ENCODE measurements around the gene PCSK7. TPM values are rescaled to one million over a fixed set of nuclear protein-coding genes. Genes with fewer than 3 reads are reported as not detected.

The PCSK7 gene
- total and polyA plus RNA-seq, 2 experiments from 2014 or later = 29.7 to 58.8 TPM

- H4K20me1 ChIP-seq (ENCODE audit: insufficient read depth) = no peaks in the 10 kb centered on the region
- H3K36me3 ChIP-seq (ENCODE audit: low read depth) = no peaks in the 10 kb centered on the region
- H3K27me3 ChIP-seq (replicated peaks; ENCODE audit: insufficient read depth) = no peaks in the 10 kb centered on the region
- peak overlapping the region; percentile 97 for H3K4me3 ChIP-seq
- TF ChIP-seq EZH2 (IDR thresholded peaks at IDR 0.05; ENCODE audit: insufficient read depth, poor library complexity, severe bottlenecking) (no peak), EZH2phosphoT487 (IDR thresholded peaks at IDR 0.05; ENCODE audit: insufficient read depth, low read depth) (no peak)
- H3K9me2 ChIP-seq (ENCODE audit: insufficient read depth) = no peaks in the 10 kb centered on the region
- in situ Hi-C loops (cut with MboI) = no loop called here
- peak overlapping the region; percentile 88 for H3K9ac ChIP-seq
- H3K4me2 ChIP-seq (ENCODE audit: unreplicated experiment) = peak overlapping the region; percentile 100
- H3K27ac ChIP-seq = peak overlapping the region; percentile 77
- 3 to 4% methylated on average over 14 of the region's 14 CpGs for WGBS, 2 experiments (ENCODE audit: low coverage in 1 of 2, low lambda C conversion rate in 2 of 2, missing lambda C conversion rate in 2 of 2)
- no peaks in the 10 kb centered on the region for H3F3A ChIP-seq (ENCODE audit: insufficient read depth)
- H2AFZ ChIP-seq = peak overlapping the region; percentile 99
- peaks cover 62% of the 10 kb centered on the region for H3K79me2 ChIP-seq (ENCODE audit: insufficient read depth)
- H3K4me1 ChIP-seq (ENCODE audit: insufficient read depth) = peaks cover 21% of the 10 kb centered on the region
- H3K9me3 ChIP-seq (ENCODE audit: low read depth) = no peaks in the 10 kb centered on the region
- peak; percentile 44 for DNase-seq
Measured at GRCh38 chr11:117230999-117231841, 653 bp downstream of the PCSK7 start.

DNA sequence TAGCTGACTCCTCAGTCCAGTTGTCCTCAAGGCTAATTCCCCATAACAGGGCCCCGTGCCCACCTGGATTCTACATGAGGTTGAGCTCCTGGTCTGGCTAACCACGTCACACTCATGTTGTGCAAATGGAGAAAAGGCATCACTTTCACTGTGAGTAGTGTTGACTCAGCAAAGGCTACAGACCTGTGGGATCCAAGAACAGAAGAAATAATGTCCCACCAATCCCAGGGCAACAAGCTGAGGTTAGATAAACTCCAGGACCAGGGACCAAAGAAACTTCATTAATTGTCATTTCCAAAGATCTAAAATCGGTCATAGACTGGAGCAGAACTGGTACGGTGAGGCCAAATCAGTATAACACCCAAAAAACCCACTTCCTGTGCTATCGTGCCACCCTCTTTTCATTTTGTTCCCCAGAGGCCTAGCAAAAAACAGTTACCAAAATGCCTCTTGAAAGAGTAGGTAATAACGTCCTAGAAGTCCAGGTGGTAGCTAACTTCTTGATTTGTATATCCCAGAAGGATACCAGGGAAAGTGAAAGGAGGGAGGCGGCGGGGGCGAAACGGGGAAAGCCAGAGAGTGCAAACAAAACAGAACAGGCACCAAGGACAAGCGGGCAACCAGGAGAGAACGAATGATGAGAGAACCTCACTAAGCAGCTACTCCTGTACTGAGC is 1.4 kb downstream of the PCSK7 start:
- Histone ChIP-seq H3K4me2 (ENCODE audit: unreplicated experiment) (peak overlapping the region; percentile 100), H3K27me3 (replicated peaks; ENCODE audit: insufficient read depth) (no peaks in the 10 kb centered on the region), H3K4me3 (peak overlapping the region; percentile 97), H3K9me2 (ENCODE audit: insufficient read depth) (no peaks in the 10 kb centered on the region), H4K20me1 (ENCODE audit: insufficient read depth) (no peaks in the 10 kb centered on the region), H3K36me3 (ENCODE audit: low read depth) (peaks cover 7% of the 10 kb centered on the region; the same call in 1 of the 2 replicates), H3K9me3 (ENCODE audit: low read depth) (no peaks in the 10 kb centered on the region), H3K4me1 (ENCODE audit: insufficient read depth) (peaks cover 21% of the 10 kb centered on the region), H3F3A (ENCODE audit: insufficient read depth) (no peaks in the 10 kb centered on the region), H3K27ac (peak overlapping the region; percentile 77), H3K9ac (peak overlapping the region; percentile 88), H2AFZ (no peak overlapping the region), H3K79me2 (ENCODE audit: insufficient read depth) (peaks cover 55% of the 10 kb centered on the region)
- 64 to 67% methylated on average over 12 of the region's 12 CpGs for WGBS, 2 experiments (ENCODE audit: low coverage in 1 of 2, low lambda C conversion rate in 2 of 2, missing lambda C conversion rate in 2 of 2)
- peak; percentile 67 for DNase-seq
- in situ Hi-C loops (cut with MboI) = no loop called here
- TF ChIP-seq EZH2 (IDR thresholded peaks at IDR 0.05; ENCODE audit: insufficient read depth, poor library complexity, severe bottlenecking) (no peak), EZH2phosphoT487 (IDR thresholded peaks at IDR 0.05; ENCODE audit: insufficient read depth, low read depth) (no peak)

GRCh38 chr11:117229931-117230285 is 2.0 kb downstream of the PCSK7 start:
- no peak for DNase-seq
- H3K4me3 ChIP-seq = no peak overlapping the region
- no peaks in the 10 kb centered on the region for H3K9me3 ChIP-seq (ENCODE audit: low read depth)
- peak overlapping the region; percentile 100 for H3K4me2 ChIP-seq (ENCODE audit: unreplicated experiment)
- in situ Hi-C loops (cut with MboI) = no loop called here
- no peaks in the 10 kb centered on the region for H3F3A ChIP-seq (ENCODE audit: insufficient read depth)
- no peak overlapping the region for H2AFZ ChIP-seq
- H3K27me3 ChIP-seq (replicated peaks; ENCODE audit: insufficient read depth) = no peaks in the 10 kb centered on the region
- no peaks in the 10 kb centered on the region for H3K9me2 ChIP-seq (ENCODE audit: insufficient read depth)
- TF ChIP-seq EZH2phosphoT487 (IDR thresholded peaks at IDR 0.05; ENCODE audit: insufficient read depth, low read depth) (no peak), EZH2 (IDR thresholded peaks at IDR 0.05; ENCODE audit: insufficient read depth, poor library complexity, severe bottlenecking) (no peak)
- peaks cover 8% of the 10 kb centered on the region; the same call in 1 of the 2 replicates for H3K36me3 ChIP-seq (ENCODE audit: low read depth)
- H3K27ac ChIP-seq = 0 out of 2 replicates have a peak overlapping the region, but pooled peaks have one; percentile 26
- 71 to 82% methylated on average over 5 of the region's 5 CpGs for WGBS, 2 experiments (ENCODE audit: low coverage in 1 of 2, low lambda C conversion rate in 2 of 2, missing lambda C conversion rate in 2 of 2)
- peak overlapping the region; percentile 88 for H3K9ac ChIP-seq
- H3K4me1 ChIP-seq (ENCODE audit: insufficient read depth) = peaks cover 21% of the 10 kb centered on the region
- no peaks in the 10 kb centered on the region for H4K20me1 ChIP-seq (ENCODE audit: insufficient read depth)
- H3K79me2 ChIP-seq (ENCODE audit: insufficient read depth) = peaks cover 53% of the 10 kb centered on the region

DNA sequence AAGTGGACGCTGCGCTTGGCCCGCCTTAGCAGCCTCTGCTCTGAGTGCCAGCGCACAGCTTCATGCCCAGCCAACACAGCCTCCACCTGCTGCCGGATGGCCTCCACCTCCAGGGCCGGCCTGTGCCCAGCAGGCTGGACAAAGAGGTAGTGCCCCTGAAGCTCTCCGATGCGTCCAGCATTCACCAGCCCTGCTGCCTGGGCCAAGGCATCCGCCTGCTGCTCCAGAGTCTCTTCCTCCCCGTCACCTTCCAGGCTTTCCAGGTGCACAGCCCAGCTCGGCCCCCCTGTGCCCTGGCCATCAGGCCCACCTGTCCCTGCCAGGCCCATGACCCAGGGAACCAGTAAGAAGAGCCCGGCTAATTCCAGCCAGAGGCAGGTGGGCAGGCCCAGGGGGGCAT is 2.5 kb downstream of the PCSK7 start:
- Histone ChIP-seq H3F3A (ENCODE audit: insufficient read depth) (no peaks in the 10 kb centered on the region), H3K4me1 (ENCODE audit: insufficient read depth) (peaks cover 21% of the 10 kb centered on the region), H3K9me3 (ENCODE audit: low read depth) (no peaks in the 10 kb centered on the region), H3K9ac (peak overlapping the region; percentile 88; the same call in 1 of the 2 replicates), H3K27ac (no peak overlapping the region), H3K9me2 (ENCODE audit: insufficient read depth) (no peaks in the 10 kb centered on the region), H2AFZ (no peak overlapping the region), H4K20me1 (ENCODE audit: insufficient read depth) (no peaks in the 10 kb centered on the region), H3K36me3 (ENCODE audit: low read depth) (peaks cover 8% of the 10 kb centered on the region; the same call in 1 of the 2 replicates), H3K27me3 (replicated peaks; ENCODE audit: insufficient read depth) (no peaks in the 10 kb centered on the region), H3K79me2 (ENCODE audit: insufficient read depth) (peaks cover 48% of the 10 kb centered on the region), H3K4me2 (ENCODE audit: unreplicated experiment) (no peak overlapping the region), H3K4me3 (no peak overlapping the region)
- DNase-seq = no peak
- TF ChIP-seq EZH2 (IDR thresholded peaks at IDR 0.05; ENCODE audit: insufficient read depth, poor library complexity, severe bottlenecking) (no peak), EZH2phosphoT487 (IDR thresholded peaks at IDR 0.05; ENCODE audit: insufficient read depth, low read depth) (no peak)
- 85 to 90% methylated on average over 12 of the region's 12 CpGs for WGBS, 2 experiments (ENCODE audit: low coverage in 1 of 2, low lambda C conversion rate in 2 of 2, missing lambda C conversion rate in 2 of 2)
- in situ Hi-C loops (cut with MboI) = no loop called here

All from GM23248 (cell line).